Cardiac septum (tissue), 1 donor: ENCODE measurements around the gene INHBB. TPM values are rescaled to one million over a fixed set of nuclear protein-coding genes. Genes with fewer than 3 reads are reported as not detected.
A peak's percentile ranks its signal among the peaks of the same experiment; 100 is the strongest.
"Not testable (repeated sequence)": the region's sequence is repeated elsewhere in the genome, so short reads cannot be mapped to it uniquely, and the experiment has no call there.

ENCODE experiments used
- DNase-seq: peaks from one replicate; pipeline ENCODE4 v3.0.0-alpha.2; 2020; ENCODE audit warnings: low spot score
- intact Hi-C: fragments of 100-400 bp; cut with DNase I; formaldehyde crosslinking; loops from one replicate; pipeline ENCODE4 v1.14.0; 2022
- long read RNA-seq: library from polyadenylated mRNA; unstranded; transcript quantifications from one replicate; pipeline ENCODE4 v2.0.0, GENCODE V29; 2021
- total RNA-seq: library from RNA; stranded (reverse); fragmentation: NEBNext Ultra II Directional; extraction: Animal tissue kit (Norgen Biotek cat#: 25700); gene quantifications from one replicate; pipeline ENCODE4 v1.2.1, GENCODE V29; 2021
- donor health status: DM: no; HTN: no; CAD: no.

The INHBB gene
- total RNA-seq: 2.8 TPM
- long read RNA-seq, partial matches to known transcripts: 0 of 3 reads
- long read RNA-seq, other reads (novel, unspliced or antisense): 3 of 3 reads

- intact Hi-C loops: loop anchor here (10.0 kb wide), 1 partner anchor 729 kb away; no protein-coding TSS in a partner anchor
- no peak for DNase-seq
These were observed at the start of gene INHBB for GRCh38 chr2:120346026-120346666. Gene INHBB, plus strand, starts transcription at chr2:120346136. Its CDS starts 53 bp downstream, at chr2:120346189.

DNA sequence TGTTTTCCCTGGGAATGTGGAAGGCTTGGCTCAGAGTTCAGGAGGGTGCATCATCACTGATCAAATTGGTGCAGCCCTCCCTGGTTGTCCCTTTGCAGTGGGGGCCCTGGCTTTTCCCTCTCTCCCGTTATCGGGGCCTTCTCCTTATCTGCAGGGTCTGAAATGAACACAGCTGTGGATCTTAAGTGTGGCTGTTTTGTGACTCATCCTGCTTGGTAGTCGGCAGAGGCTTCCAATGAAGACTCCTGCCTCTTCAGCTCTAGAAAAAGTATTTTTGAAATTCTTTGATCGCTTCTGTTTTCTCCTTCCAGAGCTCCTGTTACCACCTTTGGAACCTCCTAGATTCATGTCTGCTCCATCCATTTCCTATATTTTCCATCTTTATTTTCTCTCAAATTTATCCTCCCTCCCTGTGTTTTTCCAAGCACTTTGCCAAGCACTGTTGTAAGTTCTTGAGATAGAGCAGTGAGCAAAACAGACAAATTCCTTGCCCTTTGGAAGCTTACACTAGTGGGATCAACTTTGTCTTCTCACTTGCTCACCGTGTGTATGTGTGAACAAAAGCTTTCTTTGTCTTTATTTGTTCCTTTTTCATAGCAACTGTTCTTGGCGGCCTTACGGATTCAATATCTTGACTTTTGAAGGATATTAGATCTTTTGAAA is 47.6 kb upstream of the INHBB start:
- no peak for DNase-seq
- intact Hi-C loops: no loop called here

DNA sequence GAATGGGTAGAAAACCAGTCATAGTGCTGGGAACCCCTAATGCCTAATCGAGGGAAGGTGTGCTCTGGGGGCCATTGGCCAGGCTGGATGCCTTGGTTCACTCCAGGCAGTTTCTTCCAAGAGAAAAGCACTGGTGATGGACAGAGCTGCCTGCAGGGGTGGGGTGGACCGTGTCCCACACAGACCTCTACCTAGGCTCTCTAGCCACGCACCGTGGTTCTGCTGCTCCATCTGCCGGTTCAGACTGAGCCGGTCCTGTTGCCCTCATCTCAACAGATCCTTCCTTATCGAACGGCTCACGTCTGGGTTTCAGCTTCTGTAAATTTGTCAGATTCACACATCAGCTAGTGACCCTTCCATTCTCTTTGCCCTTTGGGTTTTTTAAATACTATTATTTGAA is 46.9 kb upstream of the INHBB start:
- intact Hi-C loops: no loop called here
- DNase-seq: no peak

- no peak for DNase-seq
- intact Hi-C loops: no loop called here
These were observed 46.4 kb upstream of the INHBB start for GRCh38 chr2:120299561-120299960.

GRCh38 chr2:120300385-120300784 is 45.6 kb upstream of the INHBB start:
- intact Hi-C loops: no loop called here
- no peak for DNase-seq

GRCh38 chr2:120301284-120301683 is 44.7 kb upstream of the INHBB start:
- DNase-seq: no peak
- intact Hi-C loops: no loop called here

DNA sequence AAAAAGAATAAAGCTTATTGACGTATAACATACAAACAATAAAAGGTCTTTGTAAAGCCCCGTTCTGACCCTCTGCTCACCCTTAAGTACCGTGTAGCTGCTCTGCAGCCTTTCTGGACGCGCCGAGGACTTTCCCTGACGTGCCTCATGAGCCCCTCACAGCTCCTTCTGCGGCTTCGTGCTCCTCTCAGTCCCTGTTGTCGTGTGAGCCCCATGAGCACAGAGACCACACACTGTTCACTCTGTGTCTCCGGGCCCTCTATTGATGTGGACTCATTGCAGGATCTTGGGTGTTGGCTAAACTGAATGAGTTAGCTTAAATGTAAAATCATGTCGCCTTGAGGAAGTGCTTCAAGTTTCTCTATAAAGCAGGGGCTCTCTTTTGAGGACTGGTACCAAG is 43.6 kb upstream of the INHBB start:
- intact Hi-C loops: no loop called here
- no peak for DNase-seq

GRCh38 chr2:120303177-120303576 is 42.8 kb upstream of the INHBB start:
- intact Hi-C loops: no loop called here
- no peak for DNase-seq

- intact Hi-C loops: no loop called here
- peak; percentile 49 for DNase-seq
These were observed 40.6 kb upstream of the INHBB start for GRCh38 chr2:120305296-120305695.

- intact Hi-C loops: no loop called here
- peak; percentile 60 for DNase-seq
These were observed 39.9 kb upstream of the INHBB start for GRCh38 chr2:120305937-120306490.

- peak; percentile 39 for DNase-seq
- intact Hi-C loops: no loop called here
These were observed 38.5 kb upstream of the INHBB start for GRCh38 chr2:120307482-120307881.

- intact Hi-C loops: no loop called here
- peak; percentile 55 for DNase-seq
These were observed 37.7 kb upstream of the INHBB start for GRCh38 chr2:120308038-120308910.

- intact Hi-C loops: loop anchor here (5.0 to 10.0 kb wide), 3 partner anchors 55 to 203 kb away; partner anchors contain the start of genes RALB and TMEM185B
- no peak for DNase-seq
These were observed 35.8 kb upstream of the INHBB start for GRCh38 chr2:120310136-120310535.

GRCh38 chr2:120310841-120311240 is 35.1 kb upstream of the INHBB start:
- intact Hi-C loops: loop anchor here (5.0 to 10.0 kb wide), 3 partner anchors 56 to 204 kb away; partner anchors contain the start of genes RALB and TMEM185B
- DNase-seq: not testable (repeated sequence)

GRCh38 chr2:120312076-120312475 is 33.9 kb upstream of the INHBB start:
- DNase-seq: peak; percentile 22
- intact Hi-C loops: loop anchor here (5.0 to 10.0 kb wide), 3 partner anchors 57 to 205 kb away; partner anchors contain the start of genes RALB and TMEM185B

- peak; percentile 92 for DNase-seq
- intact Hi-C loops: loop anchor here (5.0 to 10.0 kb wide), 3 partner anchors 58 to 206 kb away; partner anchors contain the start of genes RALB and TMEM185B
These were observed 32.9 kb upstream of the INHBB start for GRCh38 chr2:120312860-120313694.

DNA sequence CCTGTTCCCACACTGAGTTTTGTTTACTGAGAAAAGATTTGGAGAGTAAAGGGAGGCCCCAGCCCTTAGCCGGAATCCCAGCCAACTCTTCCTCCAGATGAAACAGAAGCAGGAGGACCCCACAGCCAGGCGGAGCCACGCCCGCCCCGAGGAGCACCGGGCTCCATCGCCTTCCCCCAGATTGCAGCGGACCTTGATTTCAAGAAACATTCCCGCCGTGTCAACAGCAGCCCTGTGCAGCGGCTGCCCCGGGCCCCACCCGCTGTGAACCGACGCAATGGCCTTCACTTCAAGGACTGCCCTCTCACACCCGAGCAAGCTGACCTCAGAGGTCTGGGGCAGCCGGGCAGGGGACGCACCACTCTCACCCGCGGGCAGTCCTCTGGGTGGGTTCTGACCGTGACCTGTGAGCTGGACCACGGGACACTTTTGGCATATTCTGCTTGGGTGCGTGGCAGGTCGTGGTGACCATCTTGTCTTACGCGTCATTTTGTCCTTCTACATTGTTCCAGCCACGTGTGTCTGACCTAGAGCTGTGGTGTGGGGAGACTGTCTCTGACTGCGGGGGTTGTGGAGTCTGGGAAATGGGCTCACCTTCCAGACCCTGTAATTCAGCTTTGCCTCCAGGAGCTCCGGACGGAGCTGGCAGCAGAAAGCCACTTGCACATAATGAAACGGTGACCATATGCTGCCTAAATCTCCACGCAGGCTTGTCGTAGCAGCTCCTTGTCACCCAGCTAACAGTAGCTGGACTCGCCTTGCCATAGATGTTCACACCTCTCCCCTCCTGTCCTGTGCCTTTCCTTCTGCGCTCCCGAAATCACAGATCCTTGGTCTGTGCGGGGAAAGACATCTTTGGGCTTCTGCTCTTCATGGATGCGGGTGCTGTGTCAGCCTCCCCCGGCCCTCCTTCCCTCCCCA is 32.0 kb upstream of the INHBB start:
- intact Hi-C loops: loop anchor here (5.0 to 10.0 kb wide), 3 partner anchors 59 to 207 kb away; partner anchors contain the start of genes RALB and TMEM185B
- peak; percentile 69 for DNase-seq
